Fibroblast of skin of right quadriceps (primary cell): ENCODE results near the gene DDR2.

Experiments
- DNase-seq: peaks from one replicate; pipeline ENCODE4 v3.0.0-alpha.2; 2013

The DDR2 gene

GRCh38 chr1:162631546-162632191 is 595 bp upstream of the DDR2 start:
- peak; percentile 81 for DNase-seq

DNA sequence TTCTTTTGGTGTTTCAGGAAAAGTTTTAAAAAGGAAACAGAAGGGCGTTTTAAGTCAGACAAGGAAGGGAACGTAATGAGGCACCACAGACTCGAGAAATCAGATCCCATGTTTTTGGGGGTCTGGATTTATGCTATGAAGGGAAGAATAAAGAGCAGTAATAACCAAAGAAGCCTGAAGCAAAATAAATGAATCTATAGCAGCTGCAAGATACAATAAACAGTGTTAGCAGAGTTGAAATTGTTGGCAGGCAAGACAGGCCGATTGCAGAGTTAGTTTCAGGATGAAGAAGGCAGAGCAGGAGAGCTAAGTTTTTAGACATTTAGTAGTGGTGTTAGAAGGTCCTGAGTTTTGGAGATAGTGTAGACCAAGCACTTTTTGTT is 425 bp downstream of the DDR2 start:
- no peak for DNase-seq

GRCh38 chr1:162633081-162633762 is 958 bp downstream of the DDR2 start:
- DNase-seq, result peak; percentile 71

GRCh38 chr1:162635418-162635817 is 3.2 kb downstream of the DDR2 start:
- no peak for DNase-seq

DNA sequence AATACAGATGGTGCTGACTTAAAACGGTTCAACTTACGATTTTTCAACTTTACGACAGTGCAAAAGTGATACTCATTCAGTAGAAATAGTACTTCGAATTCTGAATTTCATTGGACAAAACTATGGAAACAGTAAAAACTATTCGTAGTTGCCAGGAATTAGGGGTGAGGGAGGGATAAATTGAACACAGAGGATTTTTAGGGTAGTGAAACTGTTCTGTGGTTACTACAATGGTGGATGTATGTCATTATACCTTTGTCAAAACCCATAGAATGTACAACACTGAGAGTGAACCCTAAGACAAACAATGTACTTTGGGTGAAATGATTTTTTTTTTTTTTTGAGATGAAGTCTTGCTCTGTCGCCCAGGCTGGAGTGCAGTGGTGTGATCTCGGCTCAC is 7.5 kb downstream of the DDR2 start:
- DNase-seq, result no peak

DNA sequence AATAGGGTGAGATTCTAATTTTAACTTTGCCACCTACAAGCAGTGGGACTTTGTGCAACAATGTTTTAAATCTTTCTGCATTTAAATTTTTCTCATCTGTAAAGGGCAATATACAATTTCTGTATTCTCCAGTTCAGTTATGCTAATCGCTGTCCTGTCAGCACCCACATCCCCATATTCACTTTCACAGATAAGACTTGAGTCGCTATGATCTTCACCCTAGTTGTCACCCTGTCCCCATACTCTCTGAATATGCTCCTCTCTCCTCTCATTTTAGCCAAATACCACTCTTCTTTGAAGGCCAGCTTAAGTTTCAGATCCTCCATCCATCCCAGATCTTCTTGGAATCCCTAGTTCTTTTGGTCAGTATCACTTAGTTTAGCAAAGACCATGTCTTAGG is 8.8 kb downstream of the DDR2 start:
- no peak for DNase-seq

- DNase-seq, result no peak
Measured at GRCh38 chr1:162644986-162645314, 12.7 kb downstream of the DDR2 start.

DNA sequence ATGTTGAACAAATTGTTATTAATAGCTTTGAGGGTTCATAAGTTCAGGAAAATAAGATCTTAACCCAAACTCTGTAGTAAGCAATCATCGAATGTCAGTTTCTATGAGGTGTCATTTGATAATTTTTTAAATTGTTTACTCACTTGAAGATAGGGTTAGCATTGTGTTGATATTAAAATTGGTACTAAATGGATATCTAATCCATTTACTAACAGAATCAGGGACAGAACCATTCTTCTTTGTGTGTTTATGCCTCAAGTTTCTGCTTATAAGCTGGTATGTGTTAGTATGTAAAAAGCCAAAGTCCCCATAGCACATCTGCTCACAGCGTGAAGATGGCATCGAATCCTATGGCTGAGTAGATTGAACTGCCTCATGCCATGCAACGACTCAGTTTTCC is 13.4 kb downstream of the DDR2 start:
- no peak for DNase-seq

GRCh38 chr1:162649583-162649982 is 17.3 kb downstream of the DDR2 start:
- no peak for DNase-seq

- no peak for DNase-seq
Measured at GRCh38 chr1:162654915-162655620, 22.8 kb downstream of the DDR2 start.

DNA sequence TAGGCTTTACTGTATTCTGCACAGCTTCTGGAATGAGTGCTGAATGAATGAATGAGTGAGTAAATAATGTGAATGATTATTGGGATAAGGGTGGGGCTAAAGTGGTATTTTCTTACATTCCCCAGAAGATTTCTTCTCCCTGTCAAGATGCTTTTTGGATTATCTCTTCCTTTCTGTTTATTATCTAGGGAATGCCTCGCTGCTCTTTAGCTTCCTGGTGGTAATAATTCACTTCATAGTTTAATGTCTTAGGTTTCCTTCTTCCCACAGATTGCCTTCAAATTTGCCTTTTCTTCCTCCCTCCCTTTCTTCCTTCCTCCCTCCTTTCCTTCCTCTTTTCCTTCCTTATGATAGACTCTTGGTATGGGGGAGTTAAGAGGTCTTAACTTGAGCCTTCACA is 24.0 kb downstream of the DDR2 start:
- no peak for DNase-seq

DNA sequence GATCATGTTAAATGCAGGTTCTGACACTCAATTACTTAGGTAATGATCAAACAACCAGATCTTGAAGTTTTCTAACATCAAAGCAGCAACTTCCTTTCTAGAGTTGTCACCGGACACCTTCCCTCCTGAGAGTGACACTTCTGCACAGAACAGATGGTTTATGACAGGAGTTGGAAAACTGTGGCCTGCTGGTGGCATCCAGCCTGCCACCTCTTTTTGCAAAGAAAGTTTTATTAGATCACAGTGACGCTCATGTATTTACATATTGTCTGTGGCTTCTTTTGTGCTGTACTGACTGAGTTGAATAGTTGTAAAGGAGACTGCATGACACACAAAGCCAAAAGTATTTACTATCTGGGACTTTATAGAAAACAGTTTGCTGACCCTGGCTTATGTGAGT is 28.3 kb downstream of the DDR2 start:
- peak; percentile 34 for DNase-seq

- no peak for DNase-seq
Measured at GRCh38 chr1:162661336-162661735, 29.1 kb downstream of the DDR2 start.

DNA sequence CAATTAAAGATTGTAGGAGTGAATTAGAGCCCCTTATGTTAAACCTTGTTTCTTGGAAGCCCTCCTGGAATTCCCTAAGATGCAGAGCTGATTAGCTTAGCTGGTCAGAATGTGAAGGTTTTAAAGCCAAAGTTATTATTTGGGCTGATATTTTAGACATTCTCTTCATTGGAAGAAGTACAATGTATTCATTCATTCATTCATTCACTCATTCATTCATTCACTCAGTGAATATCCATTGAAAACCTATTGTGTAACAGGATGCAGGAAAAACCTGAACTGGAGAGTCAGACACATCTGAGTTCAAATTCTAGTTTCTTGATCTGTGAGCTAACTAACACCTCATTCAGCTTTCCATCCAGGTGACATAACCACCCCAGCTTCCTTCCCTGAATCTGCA is 29.7 kb downstream of the DDR2 start:
- no peak for DNase-seq

GRCh38 chr1:162663086-162663485 is 30.8 kb downstream of the DDR2 start:
- DNase-seq, result peak; percentile 72

- peak; percentile 90 for DNase-seq
Measured at GRCh38 chr1:162663589-162664106, 31.4 kb downstream of the DDR2 start.

DNA sequence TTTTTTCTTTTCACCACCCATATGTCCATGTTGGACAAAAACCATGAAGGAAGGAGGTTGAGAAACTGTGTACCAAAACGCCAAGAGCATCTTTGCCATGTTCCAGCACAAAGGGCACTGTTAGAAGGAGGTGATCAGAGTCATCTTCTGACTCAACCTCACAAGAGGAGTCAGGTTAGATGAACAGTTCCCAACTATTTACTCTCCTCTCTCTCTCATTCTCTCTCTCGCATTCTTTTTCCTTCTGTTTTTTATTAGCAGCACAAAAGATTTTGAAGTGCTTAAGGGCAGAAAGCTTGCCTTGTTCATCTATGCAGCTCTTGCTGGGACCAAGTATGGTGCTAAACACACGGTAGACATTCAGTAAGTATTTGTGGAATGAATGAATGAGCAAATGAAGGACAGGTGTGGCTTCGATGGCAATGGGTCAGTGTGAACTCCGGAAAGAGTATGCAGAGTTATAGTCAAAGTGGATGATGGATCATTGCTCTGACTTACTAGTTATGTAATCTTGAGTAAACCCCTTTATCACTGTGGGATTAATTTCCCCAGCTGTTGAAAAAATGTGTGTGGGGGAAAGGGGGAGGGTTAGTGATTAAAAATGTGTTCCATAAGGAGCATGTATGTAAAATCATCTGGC is 33.9 kb downstream of the DDR2 start:
- peak; percentile 57 for DNase-seq

GRCh38 chr1:162667381-162668080 is 35.3 kb downstream of the DDR2 start:
- no peak for DNase-seq

DNA sequence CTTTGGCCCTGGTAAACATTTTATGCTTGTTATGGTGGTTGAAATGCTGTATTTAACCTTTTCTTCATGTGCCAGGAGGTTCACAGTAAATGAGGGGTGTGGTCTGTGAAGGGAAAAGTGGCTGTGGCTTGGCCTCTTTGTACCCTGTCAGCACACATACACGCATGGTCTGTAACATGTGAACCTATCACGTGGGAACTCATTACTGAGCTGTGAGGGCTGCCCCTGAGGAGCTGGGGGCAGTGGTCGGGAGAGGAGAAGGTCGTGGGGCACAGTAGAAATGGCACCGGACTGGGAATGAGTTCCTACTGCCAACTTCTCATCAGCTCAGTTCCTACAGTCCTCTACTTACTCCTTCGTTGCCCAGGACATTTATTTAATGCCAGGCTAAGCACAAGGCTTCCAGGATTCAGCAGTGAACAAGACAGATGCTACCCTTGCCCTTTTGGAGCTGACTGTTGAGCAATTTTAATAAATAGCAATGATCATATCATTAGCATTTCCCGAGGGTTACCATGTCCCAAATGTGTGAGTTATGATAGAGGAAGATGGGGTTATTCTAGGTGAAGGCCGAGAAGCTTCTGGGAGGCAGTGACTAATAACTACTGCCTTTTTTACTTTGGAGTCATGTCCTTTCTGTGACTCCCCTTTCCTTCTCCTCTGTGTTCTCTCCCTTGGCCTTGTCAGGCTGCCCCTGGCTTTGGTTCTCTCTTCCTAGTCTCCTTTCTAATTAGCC is 38.8 kb downstream of the DDR2 start:
- peak; percentile 85 for DNase-seq

- no peak for DNase-seq
Measured at GRCh38 chr1:162671664-162672410, 39.6 kb downstream of the DDR2 start.

DNA sequence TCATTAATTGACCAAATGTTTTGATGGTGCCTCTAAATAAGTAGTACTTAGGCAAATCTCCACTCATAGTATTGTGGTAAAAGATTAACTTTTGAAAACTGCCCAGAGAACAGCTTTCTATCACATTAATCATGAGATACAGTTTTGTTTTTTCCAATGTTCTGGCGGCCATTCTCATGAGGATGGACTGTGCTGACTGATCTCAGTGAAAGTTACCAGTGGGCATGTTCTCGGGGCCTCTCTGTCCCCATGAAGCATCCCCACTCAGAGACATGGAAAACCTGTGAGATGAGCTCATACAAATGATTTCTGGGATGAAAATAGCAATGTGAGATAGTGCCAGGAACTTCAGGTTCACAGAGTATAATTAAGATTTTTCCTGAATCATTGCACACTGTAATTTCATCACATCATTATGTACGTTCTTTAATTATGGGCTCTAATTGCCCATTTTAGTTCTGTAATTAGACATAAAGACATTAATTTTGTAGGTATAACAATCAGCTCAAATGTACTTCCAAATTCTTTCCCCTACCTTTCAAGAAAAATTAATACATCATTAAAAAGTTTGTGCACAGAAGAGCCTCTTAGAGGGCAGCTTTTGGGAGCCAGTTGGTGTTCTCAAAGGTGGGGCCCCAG is 40.5 kb downstream of the DDR2 start:
- no peak for DNase-seq
